NCI-H2107 treated with DMSO at 0.1 percent for 48 hours (cell line): ENCODE data around the gene CACNG5.

Experiments
- DNase-seq: peaks from one replicate; lab custom pipeline; 2025; ENCODE audit not compliant: unreplicated experiment; lab: John Stamatoyannopoulos, UW

The CACNG5 gene

GRCh38 chr17:66819466-66819865 is 15.5 kb upstream of the CACNG5 start:
- DNase-seq: no peak

- DNase-seq: no peak
Measured at GRCh38 chr17:66822009-66822408, 12.9 kb upstream of the CACNG5 start.

GRCh38 chr17:66826856-66827255 is 8.1 kb upstream of the CACNG5 start:
- DNase-seq: no peak

- DNase-seq: no peak
Measured at GRCh38 chr17:66829386-66829864, 5.5 kb upstream of the CACNG5 start.

GRCh38 chr17:66829883-66830282 is 5.0 kb upstream of the CACNG5 start:
- DNase-seq: no peak

- DNase-seq: no peak
Measured at GRCh38 chr17:66830451-66830850, 4.5 kb upstream of the CACNG5 start.

GRCh38 chr17:66831383-66832210 is 3.3 kb upstream of the CACNG5 start:
- DNase-seq: no peak

- no peak for DNase-seq
Measured at GRCh38 chr17:66833201-66833600, 1.7 kb upstream of the CACNG5 start.

- DNase-seq: no peak
Measured at GRCh38 chr17:66834426-66834918, 445 bp upstream of the CACNG5 start.

- no peak for DNase-seq
Measured at GRCh38 chr17:66835476-66835875, 559 bp downstream of the CACNG5 start.

- DNase-seq: no peak
Measured at GRCh38 chr17:66836063-66837005, 1.4 kb downstream of the CACNG5 start.

- no peak for DNase-seq
Measured at GRCh38 chr17:66837226-66837625, 2.3 kb downstream of the CACNG5 start.

GRCh38 chr17:66837885-66838665 is 3.2 kb downstream of the CACNG5 start:
- DNase-seq: no peak

GRCh38 chr17:66839616-66840015 is 4.7 kb downstream of the CACNG5 start:
- DNase-seq: no peak

GRCh38 chr17:66840061-66840460 is 5.1 kb downstream of the CACNG5 start:
- DNase-seq: no peak

GRCh38 chr17:66841328-66841727 is 6.4 kb downstream of the CACNG5 start:
- DNase-seq: no peak

- no peak for DNase-seq
Measured at GRCh38 chr17:66841744-66842143, 6.8 kb downstream of the CACNG5 start.

- DNase-seq: no peak
Measured at GRCh38 chr17:66842505-66842904, 7.6 kb downstream of the CACNG5 start.

GRCh38 chr17:66842959-66843358 is 8.0 kb downstream of the CACNG5 start:
- no peak for DNase-seq

GRCh38 chr17:66843627-66844026 is 8.7 kb downstream of the CACNG5 start:
- no peak for DNase-seq

GRCh38 chr17:66847704-66848103 is 12.8 kb downstream of the CACNG5 start:
- DNase-seq: no peak
